SK-N-MC (cell line): Measurements from ENCODE around the gene SERPIND1.

Source experiments
- EZH2 ChIP-seq: fragments of 200-600 bp; sonication (generic); IDR thresholded peaks from one replicate; pipeline ENCODE4 v1.6.1; 2017; ENCODE audit warnings: antibody characterized with exemption
- FOXP2 ChIP-seq: optimal IDR thresholded peaks from 2 replicates; pipeline ENCODE3; 2011; ENCODE audit warnings: mild to moderate bottlenecking, moderate library complexity; ENCODE audit not compliant: insufficient read depth; ENCODE audit errors: extremely low read length, control extremely low read depth
- POLR2AphosphoS5 ChIP-seq: IDR thresholded peaks from 2 replicates; pipeline ENCODE4 v1.6.1; 2012; ENCODE audit warnings: mild to moderate bottlenecking, low read depth, low read length, borderline replicate concordance

- no peak for TF ChIP-seq POLR2AphosphoS5
- TF ChIP-seq EZH2: no peak
- no peak for TF ChIP-seq FOXP2
These were observed 28.5 kb downstream of the SERPIND1 start for GRCh38 chr22:20802452-20802851.
